Heart left ventricle (tissue), 13 donors: ENCODE results near the gene ORM2.

Source experiments
- CTCF ChIP-seq, 12 donors: fragments of 200-600 bp; sonication (generic) in 4 of 12; IDR thresholded peaks; one replicate each; pipeline versions ENCODE4 v1.5.0 to v1.8.0; 2018 to 2022; ENCODE audit warnings: antibody characterized with exemption in 12 of 12, mild to moderate bottlenecking in 5 of 12
- POLR2A ChIP-seq, 2 donors: fragments of 450-650 bp; IDR thresholded peaks; one replicate each; pipeline ENCODE4 v1.6.1; 2017; ENCODE audit warnings: antibody characterized with exemption in 2 of 2, mild to moderate bottlenecking in 2 of 2, moderate library complexity in 2 of 2
- donor health status: ischemic (EF 13 %, LVEDD 7.1; RV severe dilation, severe dysfunction).
- donor health status: DM: no; HTN: yes; CAD: no.
- donor health status: DM: no; HTN: no; CAD: no.
- donor health status: ischemic (EF 25% LVEDD 6.9; RV normal size, moderate dysfunction).
- donor health status: ischemic (EF 25% LVEDD 5.7; RV mildly dilated, moderate dysfunction).
- donor health status: ischemic (EF 35%, LVEDD 5.7; RV mildly dilated, moderate dysfunction).
- donor health status: nonischemic (EF 11% LVEDD 7.7; RV severe dilation, severe dysfunction).
- donor health status: DM: yes; HTN: yes; CAD: no.
- donor health status: PGD.
- donor health status: ischemic (EF 29% LVEDD 5.4; RV normal size, mild dysfunction).
- donor health status: nonischemic (EF 23%, LVEDD 6.1; RV moderate dilation, normal function).

GRCh38 chr9:114367366-114367765, 37.7 kb downstream of the ORM2 start:
- no peak for TF ChIP-seq CTCF (IDR thresholded peaks at IDR 0.05)
- no peak for TF ChIP-seq POLR2A (IDR thresholded peaks at IDR 0.05)
